Stimulated activated CD8-positive, alpha-beta memory T cell treated with anti-CD3 and anti-CD28 coated beads, Interleukin-4, amount 100 ng/mL, for 24 hours (primary cell): ENCODE data around the gene DBNDD2.

Experiments
- DNase-seq: peaks from one replicate; pipeline ENCODE4 v3.0.0-alpha.2; 2020; ENCODE audit warnings: low read depth

The DBNDD2 gene

DNA sequence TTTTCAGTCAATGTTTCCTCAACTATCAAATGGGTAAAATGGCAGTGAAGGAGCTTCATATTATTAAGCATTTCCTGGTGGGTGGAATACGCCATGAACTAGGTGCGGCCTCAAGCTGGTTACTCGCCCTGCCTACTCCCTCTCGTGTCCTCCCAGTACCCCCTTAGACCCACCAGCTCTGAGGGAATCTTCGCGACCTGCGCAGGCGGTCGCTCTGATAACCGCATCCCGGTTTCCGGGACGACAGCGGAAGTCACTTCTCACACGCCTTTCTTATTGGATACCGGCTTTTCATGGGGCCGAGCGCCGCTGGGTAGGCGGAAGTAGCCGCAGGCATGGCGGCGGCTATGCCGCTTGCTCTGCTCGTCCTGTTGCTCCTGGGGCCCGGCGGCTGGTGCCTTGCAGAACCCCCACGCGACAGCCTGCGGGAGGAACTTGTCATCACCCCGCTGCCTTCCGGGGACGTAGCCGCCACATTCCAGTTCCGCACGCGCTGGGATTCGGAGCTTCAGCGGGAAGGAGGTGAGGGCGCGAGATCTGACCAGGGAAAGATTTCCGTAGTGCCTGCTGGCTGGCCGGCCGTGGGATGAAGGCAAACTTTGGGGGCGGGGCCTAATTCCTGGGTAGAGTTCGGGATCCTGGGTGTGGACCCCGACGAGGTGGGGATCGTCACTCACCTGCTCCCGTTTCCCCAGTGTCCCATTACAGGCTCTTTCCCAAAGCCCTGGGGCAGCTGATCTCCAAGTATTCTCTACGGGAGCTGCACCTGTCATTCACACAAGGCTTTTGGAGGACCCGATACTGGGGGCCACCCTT is 7.9 kb downstream of the DBNDD2 start, which contains the start of gene PIGT:
Gene PIGT (plus strand): TSS at position 320 of the 816 bp plus-strand sequence. CDS start 16 bp downstream, at position 336.
- DNase-seq = peak; percentile 83

GRCh38 chr20:45416917-45417316 is 8.8 kb downstream of the DBNDD2 start:
- DNase-seq = no peak

- DNase-seq = no peak
Observed at GRCh38 chr20:45419188-45420091, 11.4 kb downstream of the DBNDD2 start.

DNA sequence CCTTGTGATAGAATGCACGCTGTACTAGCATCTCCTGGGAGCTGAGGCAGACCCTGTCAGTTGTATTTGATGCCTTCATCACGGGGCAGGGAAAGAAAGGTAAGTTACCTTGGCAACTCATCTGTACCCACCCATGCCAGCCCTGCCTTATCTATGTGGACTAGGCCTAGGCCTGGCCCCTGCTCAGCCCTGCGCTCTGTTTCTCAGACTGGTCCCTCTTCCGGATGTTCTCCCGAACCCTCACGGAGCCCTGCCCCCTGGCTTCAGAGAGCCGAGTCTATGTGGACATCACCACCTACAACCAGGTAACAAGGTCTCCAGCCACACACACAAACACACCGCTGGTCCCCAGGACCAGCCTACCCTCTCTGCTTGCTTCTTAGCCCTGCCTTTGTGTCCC is 12.0 kb downstream of the DBNDD2 start:
- DNase-seq = no peak

GRCh38 chr20:45423700-45424099 is 15.6 kb downstream of the DBNDD2 start:
- no peak for DNase-seq

- no peak for DNase-seq
Observed at GRCh38 chr20:45425561-45425960, 17.5 kb downstream of the DBNDD2 start.

GRCh38 chr20:45426320-45427016 is 18.4 kb downstream of the DBNDD2 start:
- no peak for DNase-seq

DNA sequence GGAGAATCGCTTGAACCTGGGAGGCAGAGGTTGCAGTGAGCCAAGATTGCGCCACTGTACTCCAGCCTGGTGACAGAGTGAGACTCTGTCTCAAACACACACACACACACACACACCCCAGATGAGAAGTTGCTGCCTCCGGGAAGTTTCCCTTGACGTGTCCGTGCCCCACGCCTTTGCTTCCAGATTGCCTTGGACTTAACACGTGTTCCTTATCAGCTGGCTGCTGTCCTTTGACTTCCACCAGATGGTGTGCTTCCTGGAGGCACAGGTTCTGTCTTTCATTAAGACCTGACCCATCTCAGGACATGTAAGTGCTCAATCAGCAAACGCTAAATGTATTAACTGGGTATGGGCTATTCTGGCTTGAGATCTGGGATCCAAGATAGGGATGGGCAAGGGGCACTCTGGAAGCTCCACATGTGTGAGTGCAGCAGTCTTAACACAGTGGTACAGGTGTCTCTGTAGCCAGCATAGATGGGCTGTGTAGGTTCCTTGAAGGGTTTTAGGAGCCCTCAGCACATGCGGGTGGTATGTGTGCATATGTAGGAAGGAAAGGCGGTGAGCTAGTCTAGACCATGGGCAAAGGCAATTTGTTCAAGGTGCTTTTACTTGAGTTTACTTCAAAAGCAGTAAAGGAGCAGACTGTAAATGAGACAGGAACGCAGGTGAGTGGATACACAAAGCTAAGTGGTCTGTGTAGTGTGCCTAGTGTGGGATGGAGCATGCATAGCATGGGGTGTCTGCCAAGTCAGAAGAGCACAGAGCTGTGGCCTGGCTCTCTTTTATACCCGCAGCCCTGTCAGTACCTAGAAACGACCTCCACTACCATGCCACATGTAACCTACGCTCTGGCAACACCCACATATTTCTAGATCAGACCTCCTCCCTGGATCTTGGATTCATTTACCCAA is 19.4 kb downstream of the DBNDD2 start:
- no peak for DNase-seq

DNA sequence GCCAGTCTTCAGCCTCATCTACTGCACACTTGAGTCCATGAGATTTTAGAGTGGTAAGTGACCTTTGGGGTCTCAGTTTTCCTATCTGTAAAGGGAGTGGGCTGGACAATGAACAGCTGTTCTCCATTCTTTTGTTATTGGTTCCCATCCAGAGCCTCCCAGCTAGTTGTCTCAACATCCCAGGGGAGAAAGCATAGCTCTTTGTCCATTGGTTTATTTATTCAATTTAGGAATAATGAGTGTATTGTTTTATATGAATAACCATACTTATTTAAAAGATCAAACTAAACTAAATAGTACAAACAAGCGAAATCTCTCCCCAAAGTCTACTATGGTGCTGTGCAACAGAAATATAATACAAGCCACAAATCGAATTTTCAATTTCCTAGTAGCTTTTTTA is 21.5 kb downstream of the DBNDD2 start:
- no peak for DNase-seq

GRCh38 chr20:45432294-45432693 is 24.2 kb downstream of the DBNDD2 start:
- no peak for DNase-seq

GRCh38 chr20:45433316-45433715 is 25.2 kb downstream of the DBNDD2 start:
- no peak for DNase-seq

GRCh38 chr20:45433976-45434375 is 25.9 kb downstream of the DBNDD2 start:
- DNase-seq = no peak

DNA sequence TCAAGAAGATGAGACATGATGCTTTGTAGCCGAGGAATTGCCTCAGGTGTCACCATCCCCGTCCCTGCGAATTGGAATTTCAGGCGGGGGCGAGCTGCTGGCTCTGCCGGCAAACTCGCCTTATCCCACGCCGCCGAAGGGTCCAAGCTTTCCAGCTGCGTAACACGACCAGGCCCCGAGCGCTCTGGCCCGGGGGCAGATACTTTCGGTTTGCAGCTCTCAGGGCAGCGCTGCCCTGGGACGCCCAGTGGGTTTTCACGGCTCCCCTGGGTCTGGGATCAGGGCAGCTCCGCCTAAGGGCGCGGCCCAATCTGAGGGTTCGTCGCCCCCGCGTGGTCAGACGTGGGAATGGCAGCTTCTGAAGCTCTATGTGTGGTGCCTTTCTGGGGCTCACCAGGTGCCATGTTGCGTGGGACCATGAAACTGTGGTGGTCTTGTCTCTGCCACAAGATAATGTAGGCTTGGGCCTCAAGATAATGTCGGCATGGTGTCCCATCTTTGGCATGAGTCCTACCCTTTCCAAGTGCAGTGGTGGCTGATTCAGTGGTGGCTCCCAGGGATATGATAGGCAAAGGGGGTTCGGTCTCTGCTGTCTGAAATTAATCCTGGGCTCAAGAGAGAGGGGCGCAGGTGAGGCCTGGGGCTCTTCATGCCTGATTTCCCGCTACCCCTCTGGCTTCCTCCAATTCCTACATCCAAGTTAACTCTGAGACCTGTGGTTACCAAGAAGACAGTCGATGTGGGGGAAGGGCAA is 28.8 kb downstream of the DBNDD2 start:
- DNase-seq = peak; percentile 82

DNA sequence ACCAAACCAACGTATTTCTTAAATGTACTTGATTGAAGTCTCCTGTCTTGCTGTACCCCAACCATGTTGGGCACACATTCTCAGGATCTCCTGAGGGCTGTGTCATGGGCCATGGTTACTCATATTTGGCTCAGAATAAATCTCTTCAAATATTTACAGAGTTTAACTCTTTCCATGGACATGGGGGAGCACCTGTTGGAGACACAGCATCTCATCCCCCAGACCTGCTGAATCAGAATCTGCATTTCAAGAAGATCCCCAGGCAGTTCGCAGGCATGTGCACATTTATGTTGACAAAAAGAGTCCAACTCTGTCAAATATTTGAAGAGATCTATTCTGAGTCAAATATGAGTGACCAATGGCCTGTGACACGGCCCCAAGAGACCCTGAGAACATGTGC is 32.3 kb downstream of the DBNDD2 start:
- DNase-seq = no peak

GRCh38 chr20:45440891-45441685 is 33.0 kb downstream of the DBNDD2 start:
- no peak for DNase-seq

DNA sequence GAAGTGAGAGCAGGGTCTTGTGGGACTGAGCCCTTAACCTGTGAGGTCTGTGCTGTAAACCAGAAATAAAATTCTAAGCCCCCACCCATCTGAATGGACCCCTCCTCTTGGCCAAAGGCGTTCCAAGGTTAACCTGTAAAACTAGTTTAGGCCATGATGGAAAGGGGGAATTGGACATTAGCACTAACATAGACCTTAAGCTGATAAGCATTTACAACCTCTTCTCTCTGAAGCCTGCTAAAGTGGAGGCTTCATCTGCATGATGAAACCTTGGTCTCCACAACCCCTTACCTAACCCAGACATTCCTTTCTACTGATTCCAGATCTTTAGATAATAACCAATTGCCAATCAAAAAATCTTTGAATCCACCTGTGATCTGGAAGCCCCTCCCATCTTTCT is 33.7 kb downstream of the DBNDD2 start:
- DNase-seq = no peak

DNA sequence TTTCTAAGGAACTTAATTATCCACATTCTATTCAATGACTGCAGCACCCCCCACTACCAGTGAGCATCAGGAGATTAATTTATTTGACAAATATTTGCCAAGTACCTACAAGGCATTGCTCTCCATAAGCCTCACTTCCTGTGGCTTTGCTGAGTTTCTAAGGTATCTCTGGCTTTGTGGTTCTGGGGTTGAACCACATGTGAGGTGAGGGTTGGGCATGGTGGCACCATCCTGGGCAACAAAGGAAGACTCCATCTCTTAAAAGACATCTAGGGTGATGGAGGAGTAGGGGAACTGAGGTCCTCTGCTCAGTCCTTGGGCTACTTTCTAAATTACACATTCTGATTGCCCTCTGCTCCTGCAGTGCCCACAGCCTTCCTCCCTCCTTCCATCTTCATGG is 36.0 kb downstream of the DBNDD2 start:
- no peak for DNase-seq

DNA sequence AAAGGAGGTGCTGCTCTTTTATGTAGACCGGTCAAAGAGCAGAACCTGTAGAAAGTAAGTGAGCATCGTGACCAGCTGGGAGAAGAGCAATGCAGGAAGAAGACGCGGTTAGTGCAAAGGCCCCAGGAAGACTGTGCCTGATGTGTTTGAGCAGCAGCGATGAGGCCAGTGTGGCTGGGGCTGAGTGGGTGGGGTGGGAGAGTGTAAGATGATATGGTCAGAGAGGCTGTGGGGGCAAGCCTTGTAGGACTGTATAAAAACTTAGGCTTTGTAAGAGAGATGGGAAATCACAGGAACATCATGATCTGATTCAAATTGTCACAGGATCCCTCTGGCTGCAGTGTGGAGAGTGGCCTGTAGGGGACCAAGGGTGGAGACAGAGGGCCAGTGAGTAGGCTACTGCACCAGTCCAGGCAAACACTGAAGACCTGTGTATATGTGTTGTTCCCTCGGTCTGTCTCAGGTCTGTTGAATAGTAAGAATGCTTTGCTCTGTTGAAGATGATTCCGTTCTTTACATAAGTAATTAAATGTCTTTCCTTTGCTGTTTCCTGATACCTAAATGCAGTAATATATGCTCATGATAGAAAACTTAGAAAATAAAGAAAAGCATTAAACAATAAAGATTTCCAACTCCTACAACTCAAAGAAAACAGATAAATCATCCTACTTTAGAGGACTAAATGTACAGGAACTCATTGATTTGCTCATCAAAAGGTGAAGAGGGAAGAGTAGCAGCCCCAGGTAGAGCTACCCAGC is 37.9 kb downstream of the DBNDD2 start:
- DNase-seq = peak; percentile 26

DNA sequence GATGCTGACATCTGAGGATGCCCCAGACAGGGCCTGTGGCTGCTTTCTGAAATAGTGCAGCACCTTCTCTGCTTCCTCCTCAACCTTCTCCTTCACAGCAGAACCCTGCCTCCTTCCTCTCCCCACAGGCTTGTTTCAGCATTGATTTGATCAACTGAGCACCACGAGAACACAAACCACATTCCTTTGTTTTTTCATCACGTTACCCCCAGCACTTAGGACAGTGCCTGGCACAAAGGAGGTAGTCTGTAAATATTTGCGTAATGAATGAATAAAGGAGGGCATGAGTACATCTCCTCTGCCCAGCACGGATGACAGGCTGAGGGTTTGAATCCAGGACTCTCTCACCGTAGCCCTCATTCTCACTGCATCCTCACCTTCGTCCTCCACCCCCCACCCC is 40.2 kb downstream of the DBNDD2 start:
- no peak for DNase-seq
